Fibroblast of the aortic adventitia (primary cell): ENCODE results near the gene CELF5. TPM values are rescaled to one million over a fixed set of nuclear protein-coding genes. Genes with fewer than 3 reads are reported as not detected.

Experiments
- DNase-seq: peaks from one replicate; pipeline ENCODE4 v3.0.0-alpha.2; 2010; ENCODE audit warnings: low read depth
- H3K4me3 ChIP-seq: 2 replicates; pipeline ENCODE4 v1.5.1; 2011; ENCODE audit warnings: low read depth, mild to moderate bottlenecking, control low read depth, low read length, moderate library complexity
- CTCF ChIP-seq: IDR thresholded peaks from 2 replicates; pipeline ENCODE4 v1.5.1; 2011; ENCODE audit warnings: mild to moderate bottlenecking, low read length, control low read depth, inconsistent platforms; ENCODE audit not compliant: insufficient read depth
- total RNA-seq: library from RNA; depleted of rRNA; stranded (reverse); fragments of >200 nt; gene quantifications from 2 replicates; pipeline ENCODE4 v1.2.3, GENCODE V29; 2012; ENCODE audit warnings: low replicate concordance

The CELF5 gene
- total RNA-seq, 1 donor, result not detected

- H3K4me3 ChIP-seq, result no peak overlapping the region
- DNase-seq, result no peak
Measured at GRCh38 chr19:3262362-3262761, 37.9 kb downstream of the CELF5 start.

GRCh38 chr19:3263866-3264265, 39.4 kb downstream of the CELF5 start:
- no peak overlapping the region for H3K4me3 ChIP-seq
- TF ChIP-seq CTCF, result no peak
- DNase-seq, result no peak

More at GRCh38 chr19:3262362-3262761, 37.9 kb downstream of the CELF5 start:
- no peak for TF ChIP-seq CTCF

- no peak overlapping the region for H3K4me3 ChIP-seq
- no peak for DNase-seq
- no peak for TF ChIP-seq CTCF
Measured at GRCh38 chr19:3265432-3265831, 41.0 kb downstream of the CELF5 start.

GRCh38 chr19:3266092-3266693, 41.7 kb downstream of the CELF5 start:
- no peak overlapping the region for H3K4me3 ChIP-seq
- TF ChIP-seq CTCF, result no peak
- DNase-seq, result no peak

- DNase-seq, result no peak
- no peak overlapping the region for H3K4me3 ChIP-seq
- no peak for TF ChIP-seq CTCF
Measured at GRCh38 chr19:3266792-3267514, 42.5 kb downstream of the CELF5 start.

GRCh38 chr19:3268326-3268725, 43.9 kb downstream of the CELF5 start:
- no peak for DNase-seq
- H3K4me3 ChIP-seq, result no peak overlapping the region
- no peak for TF ChIP-seq CTCF
